Epithelial cell of esophagus (primary cell): ENCODE results near the gene PLEKHA6.

ENCODE experiments used
- DNase-seq: peaks from one replicate; pipeline ENCODE4 v3.0.0; 2010; ENCODE audit warnings: low read depth
- H3K4me3 ChIP-seq: 2 replicates; pipeline ENCODE4 v1.5.1; 2011; ENCODE audit warnings: mild to moderate bottlenecking, low read length, control low read depth
- TF ChIP-seq, protein P1 (sequence below): IDR thresholded peaks from 2 replicates; pipeline ENCODE4 v1.5.1; 2011; ENCODE audit warnings: low read depth, mild to moderate bottlenecking, low read length, control low read depth, inconsistent platforms; ENCODE audit not compliant: insufficient read depth; ENCODE audit errors: missing control alignments

Gene PLEKHA6

DNA sequence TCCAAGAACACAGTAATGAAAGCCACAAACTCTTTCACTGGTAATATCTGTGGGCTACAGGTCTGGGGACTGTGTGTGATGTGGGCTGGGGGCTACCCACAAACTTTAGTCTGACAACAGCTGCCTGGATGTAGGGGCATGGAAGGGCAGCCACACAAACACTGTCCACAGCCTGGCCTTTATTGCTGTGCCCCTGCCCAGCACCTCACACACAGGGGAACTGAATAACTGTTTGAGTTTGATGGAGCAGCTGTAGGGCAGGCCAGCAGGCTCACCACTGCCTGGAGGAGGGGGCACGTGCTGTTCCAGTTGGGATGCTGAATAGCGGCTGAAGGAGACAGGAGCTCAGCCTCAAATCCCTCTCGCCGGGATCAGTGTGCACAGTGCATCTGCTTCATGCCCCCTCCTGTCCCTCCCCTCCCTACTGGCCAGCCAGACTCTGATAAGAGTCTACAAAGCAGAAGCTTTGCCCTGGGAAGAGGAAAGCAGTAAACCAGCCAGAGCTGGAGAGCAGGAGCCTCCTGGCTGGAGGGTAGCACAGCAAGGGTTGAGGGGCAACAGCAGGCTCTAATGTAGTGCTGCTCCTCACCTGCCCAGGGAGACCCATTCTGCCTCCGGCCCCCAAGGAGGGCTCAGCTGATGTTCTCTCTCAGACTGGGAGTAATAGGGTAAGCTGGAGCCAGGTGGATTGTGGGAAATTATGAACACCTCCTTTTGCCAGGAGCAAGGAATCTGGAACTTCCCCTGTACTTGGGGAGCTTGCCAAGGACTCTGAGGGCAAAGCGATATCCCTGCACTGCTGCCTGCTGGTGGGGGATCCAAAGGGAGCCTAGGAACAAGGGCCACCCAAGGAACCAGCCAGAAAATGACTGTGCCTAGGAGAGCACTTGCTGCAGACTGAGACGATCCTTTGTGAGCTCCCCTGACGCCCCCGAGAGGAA, 75.7 kb downstream of the PLEKHA6 start:
- no peak overlapping the region for H3K4me3 ChIP-seq
- DNase-seq: no peak
- TF ChIP-seq, protein P1, sequence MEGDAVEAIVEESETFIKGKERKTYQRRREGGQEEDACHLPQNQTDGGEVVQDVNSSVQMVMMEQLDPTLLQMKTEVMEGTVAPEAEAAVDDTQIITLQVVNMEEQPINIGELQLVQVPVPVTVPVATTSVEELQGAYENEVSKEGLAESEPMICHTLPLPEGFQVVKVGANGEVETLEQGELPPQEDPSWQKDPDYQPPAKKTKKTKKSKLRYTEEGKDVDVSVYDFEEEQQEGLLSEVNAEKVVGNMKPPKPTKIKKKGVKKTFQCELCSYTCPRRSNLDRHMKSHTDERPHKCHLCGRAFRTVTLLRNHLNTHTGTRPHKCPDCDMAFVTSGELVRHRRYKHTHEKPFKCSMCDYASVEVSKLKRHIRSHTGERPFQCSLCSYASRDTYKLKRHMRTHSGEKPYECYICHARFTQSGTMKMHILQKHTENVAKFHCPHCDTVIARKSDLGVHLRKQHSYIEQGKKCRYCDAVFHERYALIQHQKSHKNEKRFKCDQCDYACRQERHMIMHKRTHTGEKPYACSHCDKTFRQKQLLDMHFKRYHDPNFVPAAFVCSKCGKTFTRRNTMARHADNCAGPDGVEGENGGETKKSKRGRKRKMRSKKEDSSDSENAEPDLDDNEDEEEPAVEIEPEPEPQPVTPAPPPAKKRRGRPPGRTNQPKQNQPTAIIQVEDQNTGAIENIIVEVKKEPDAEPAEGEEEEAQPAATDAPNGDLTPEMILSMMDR: no peak

DNA sequence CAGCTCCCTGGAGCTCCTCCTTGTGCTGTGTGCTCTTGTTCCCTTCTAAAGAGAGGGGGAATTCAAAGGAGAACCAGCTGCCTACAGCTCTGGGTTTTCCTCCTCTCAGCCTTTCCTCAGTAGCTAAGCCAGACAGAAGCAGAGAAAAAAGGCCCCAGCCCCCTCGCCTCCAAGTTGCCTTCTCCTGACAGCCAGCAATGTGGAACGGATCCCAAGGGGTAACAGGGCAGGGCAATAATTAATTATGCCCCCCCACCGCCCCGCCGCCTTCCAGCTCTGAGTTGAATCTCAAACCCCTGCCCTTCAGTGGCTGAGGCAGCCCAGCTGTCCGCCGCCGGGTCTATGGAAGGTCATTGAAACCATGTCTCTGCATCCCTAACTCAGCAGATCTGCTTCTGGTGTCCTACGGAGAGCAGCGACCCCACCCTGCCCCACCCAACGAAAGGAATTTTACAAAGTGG, 76.9 kb downstream of the PLEKHA6 start:
- no peak for DNase-seq
- no peak overlapping the region for H3K4me3 ChIP-seq
- TF ChIP-seq, protein P1: no peak

DNA sequence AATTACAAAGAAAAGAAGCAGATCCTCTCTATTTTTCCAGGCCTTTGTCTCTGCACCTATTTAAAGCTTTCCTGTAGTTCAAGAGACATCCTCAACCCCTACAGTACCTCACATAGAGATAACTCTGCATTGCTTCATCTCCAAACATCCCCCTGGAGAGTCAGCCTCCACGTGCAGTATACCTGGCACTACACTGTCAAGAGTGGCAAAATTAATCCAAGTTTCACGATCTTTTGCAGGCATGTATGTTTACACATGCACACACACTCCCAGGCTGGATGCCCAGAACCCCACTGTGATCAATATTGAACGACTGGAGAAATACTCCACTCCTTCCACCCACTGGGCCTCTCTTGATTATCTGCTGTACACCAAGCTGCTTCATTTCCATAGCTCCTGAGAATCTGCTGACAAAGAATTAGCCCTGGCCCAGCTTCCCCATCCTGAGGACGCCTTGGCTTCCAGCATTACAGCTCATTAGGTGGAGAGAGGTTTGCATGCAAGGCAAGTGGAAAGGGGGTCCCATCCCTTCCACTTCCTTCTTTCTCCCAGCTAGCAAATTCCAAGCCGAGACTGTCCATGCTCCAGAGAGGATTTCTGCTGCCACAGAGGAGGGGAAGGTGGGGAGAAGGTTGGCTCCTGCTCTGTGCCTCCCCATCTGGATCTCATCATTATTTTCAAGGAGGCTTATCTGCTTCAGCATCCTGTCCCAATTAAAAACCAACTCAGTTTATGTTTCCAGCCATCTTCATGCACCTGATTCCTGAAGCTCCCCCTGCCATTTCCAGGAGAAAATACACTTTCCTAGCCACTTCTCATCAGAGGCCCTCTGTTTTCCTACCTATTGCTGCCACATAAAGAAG, 79.4 kb downstream of the PLEKHA6 start:
- no peak overlapping the region for H3K4me3 ChIP-seq
- no peak for DNase-seq
- TF ChIP-seq, protein P1: no peak

DNA sequence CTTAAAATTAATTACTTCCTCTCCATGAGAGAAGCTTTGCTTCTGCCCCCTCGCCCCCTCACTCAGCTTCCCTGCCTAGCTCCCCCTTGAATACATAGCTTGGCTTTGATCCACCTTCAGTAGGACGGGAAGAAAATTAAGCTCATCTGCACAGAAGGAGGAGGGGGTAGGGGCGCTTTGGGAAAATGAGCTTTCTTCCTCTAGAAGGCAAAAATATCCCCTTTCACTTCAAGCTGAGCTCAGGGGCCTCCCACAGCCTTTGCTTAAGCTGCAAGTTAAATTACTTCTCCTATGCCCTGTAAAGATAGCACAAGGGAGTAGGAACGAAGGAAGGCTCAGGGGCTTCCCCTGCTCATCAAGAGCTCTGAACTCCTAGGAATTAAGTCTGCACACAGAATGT, 80.8 kb downstream of the PLEKHA6 start:
- H3K4me3 ChIP-seq: no peak overlapping the region
- DNase-seq: no peak
- TF ChIP-seq, protein P1: no peak

DNA sequence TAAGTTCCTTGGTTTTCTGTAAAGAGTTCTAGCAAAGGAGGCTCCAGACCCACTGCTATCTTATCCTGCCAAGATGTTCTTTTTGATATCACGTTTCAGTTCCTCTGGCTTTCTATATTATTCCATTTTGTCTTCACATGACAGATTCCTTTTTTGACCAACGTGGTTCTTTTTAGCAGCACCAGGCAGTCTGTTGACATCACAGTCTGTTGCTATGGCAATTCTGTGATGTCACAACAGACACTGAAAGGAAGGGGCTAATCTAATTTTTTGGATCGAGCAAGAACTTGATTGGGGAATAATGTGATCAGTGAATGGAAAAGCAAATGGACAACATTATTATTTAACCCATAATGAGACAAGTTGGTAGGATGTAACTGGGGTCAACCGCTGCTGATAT, 81.5 kb downstream of the PLEKHA6 start:
- DNase-seq: no peak
- H3K4me3 ChIP-seq: no peak overlapping the region
- TF ChIP-seq, protein P1: no peak

DNA sequence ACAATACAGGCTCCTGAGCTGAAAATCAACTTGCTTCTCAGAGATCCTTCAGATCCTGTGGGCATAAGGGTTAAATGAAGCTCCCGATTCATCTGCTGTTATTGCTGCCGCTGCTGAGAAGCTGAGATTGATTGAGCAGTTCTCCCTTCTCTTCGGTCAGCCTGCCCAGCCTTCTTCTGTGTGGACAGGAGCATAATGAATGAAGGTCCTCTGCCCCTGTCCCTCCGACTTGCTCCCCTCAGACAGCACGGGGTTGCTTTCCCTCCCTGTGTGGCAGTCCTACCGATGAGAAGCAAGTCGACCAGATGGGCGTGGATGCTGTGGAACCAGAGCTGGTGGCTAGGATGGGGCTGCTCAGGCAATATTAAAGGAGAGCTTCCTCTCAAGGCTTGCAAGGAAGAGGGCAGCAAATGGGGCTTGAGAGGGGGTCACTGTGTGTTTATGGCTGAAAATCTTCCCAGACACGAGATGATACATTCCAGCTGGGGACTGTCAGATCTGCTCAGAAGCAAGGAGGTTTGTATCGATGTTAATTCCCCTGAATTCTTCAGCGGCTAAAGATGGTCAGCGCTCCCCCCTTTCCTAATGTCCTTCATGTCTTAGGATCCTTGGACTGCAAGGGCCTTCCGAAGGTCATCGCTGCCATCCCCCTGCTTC, 82.0 kb downstream of the PLEKHA6 start:
- TF ChIP-seq, protein P1: no peak
- no peak for DNase-seq
- H3K4me3 ChIP-seq: no peak overlapping the region
